Psoas muscle (tissue), 8 donors: ENCODE results near the gene CTAGE9. TPM values are rescaled to one million over a fixed set of nuclear protein-coding genes. Genes with fewer than 3 reads are reported as not detected.
A peak's percentile ranks its signal among the peaks of the same experiment; 100 is the strongest.

Experiments used
- ATAC-seq, 4 donors: fragments of 200-7000 bp; cut with Tn5 transposase; one replicate each; pipeline ENCODE4 v1.9.1; 2020; ENCODE audit warnings: moderate library complexity in 3 of 4, mild to moderate bottlenecking in 2 of 4
- DNase-seq, 2 donors: peaks; one replicate each; pipeline ENCODE4 v3.0.0-alpha.2; 2020
- H3K27ac ChIP-seq: fragments of 200-600 bp; one replicate; pipeline ENCODE4 v1.8.0; 2022
- H3K27me3 ChIP-seq, 3 donors: fragments of 200-600 bp in 1 of 3; one replicate each; pipeline versions ENCODE4 v1.6.1 to v1.8.0; 2013 to 2022; ENCODE audit warnings: low read length in 2 of 3, mild to moderate bottlenecking in 2 of 3, moderate library complexity in 1 of 3; ENCODE audit not compliant: insufficient read depth in 3 of 3
- H3K36me3 ChIP-seq, 2 donors: fragments of 200-600 bp in 1 of 2; one replicate each; pipeline versions ENCODE4 v1.6.1 to v1.8.0; 2013 to 2022; ENCODE audit warnings: low read depth in 1 of 2, mild to moderate bottlenecking in 1 of 2, moderate library complexity in 1 of 2; ENCODE audit not compliant: insufficient read depth in 1 of 2
- H3K4me1 ChIP-seq: fragments of 200-600 bp; one replicate; pipeline ENCODE4 v1.8.0; 2022
- H3K4me3 ChIP-seq: fragments of 200-600 bp; one replicate; pipeline ENCODE4 v1.8.0; 2022; ENCODE audit warnings: mild to moderate bottlenecking
- H3K9me3 ChIP-seq: fragments of 200-600 bp; one replicate; pipeline ENCODE4 v1.8.0; 2022
- WGBS, 3 donors: extraction: QIAGEN DNeasy Blood & Tissue Kit; methylation state at CpG; one replicate each; pipeline versions ENCODE4 v1.1.6 to v1.1.7; 2013; 5-methylcytosine and 5-hydroxymethylcytosine counted together
- intact Hi-C, 2 donors: fragments of 100-400 bp; cut with DNase I; formaldehyde crosslinking; loops; one replicate each; pipeline versions ENCODE4 v1.11.0 to v1.14.2; 2022
- polyA plus RNA-seq, 3 donors: library from polyadenylated mRNA; stranded (reverse); fragments of 200-250 nt; gene quantifications; one replicate each; pipeline ENCODE4 v1.2.3, GENCODE V29; 2013
- total RNA-seq, 4 donors: library from RNA; stranded (reverse); fragmentation: NEBNext Ultra II Directional in 2 of 4; extraction: Animal tissue kit (Norgen Biotek cat#: 25700) in 2 of 4; gene quantifications; one replicate each; pipeline versions ENCODE4 v1.2.1 to v1.2.4, GENCODE V29; 2021 to 2023
- TF ChIP-seq, protein P1 (sequence below): fragments of 200-600 bp; IDR thresholded peaks from one replicate; pipeline ENCODE4 v1.8.0; 2022; ENCODE audit warnings: antibody characterized with exemption
- donor health status: healthy with polysubstance abuse.
- donor health status: DM: no; HTN: no; CAD: no; lungs with moderate emphysema.
- donor health status: Bipolar disorder and iron deficiency.
- donor health status: healthy.
- donor health status: DM: yes; HTN: yes; CAD: no.
- donor health status: DM: no; HTN: no; CAD: no.
- donor health status: DM: no; HTN: no; CAD: no.
- donor health status: DM: yes; HTN: yes; CAD: no.

The CTAGE9 gene
- total and polyA plus RNA-seq, 7 donors = not detected

DNA sequence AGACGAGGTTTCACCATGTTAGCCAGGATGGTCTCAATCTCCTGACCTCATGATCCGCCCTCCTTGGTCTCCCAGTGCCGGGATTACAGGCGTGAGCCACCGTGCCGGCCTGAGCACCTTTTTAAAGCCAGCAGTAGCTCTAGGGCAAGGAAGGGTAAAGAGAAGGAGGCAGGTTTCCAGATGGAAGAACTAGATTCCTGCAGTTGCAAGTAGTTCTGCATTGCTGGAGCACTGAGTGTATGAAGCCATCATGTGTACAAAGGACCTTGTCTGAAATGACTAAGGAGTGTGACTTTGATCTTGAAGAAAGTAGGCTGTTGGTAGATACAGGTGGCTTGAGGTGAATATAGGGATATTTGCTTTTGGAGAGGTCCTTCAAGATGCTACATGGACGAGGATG is 13.9 kb downstream of the CTAGE9 start:
- DNase-seq = no peak
- TF ChIP-seq, protein P1, sequence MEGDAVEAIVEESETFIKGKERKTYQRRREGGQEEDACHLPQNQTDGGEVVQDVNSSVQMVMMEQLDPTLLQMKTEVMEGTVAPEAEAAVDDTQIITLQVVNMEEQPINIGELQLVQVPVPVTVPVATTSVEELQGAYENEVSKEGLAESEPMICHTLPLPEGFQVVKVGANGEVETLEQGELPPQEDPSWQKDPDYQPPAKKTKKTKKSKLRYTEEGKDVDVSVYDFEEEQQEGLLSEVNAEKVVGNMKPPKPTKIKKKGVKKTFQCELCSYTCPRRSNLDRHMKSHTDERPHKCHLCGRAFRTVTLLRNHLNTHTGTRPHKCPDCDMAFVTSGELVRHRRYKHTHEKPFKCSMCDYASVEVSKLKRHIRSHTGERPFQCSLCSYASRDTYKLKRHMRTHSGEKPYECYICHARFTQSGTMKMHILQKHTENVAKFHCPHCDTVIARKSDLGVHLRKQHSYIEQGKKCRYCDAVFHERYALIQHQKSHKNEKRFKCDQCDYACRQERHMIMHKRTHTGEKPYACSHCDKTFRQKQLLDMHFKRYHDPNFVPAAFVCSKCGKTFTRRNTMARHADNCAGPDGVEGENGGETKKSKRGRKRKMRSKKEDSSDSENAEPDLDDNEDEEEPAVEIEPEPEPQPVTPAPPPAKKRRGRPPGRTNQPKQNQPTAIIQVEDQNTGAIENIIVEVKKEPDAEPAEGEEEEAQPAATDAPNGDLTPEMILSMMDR = no peak
- no peaks in the 10 kb centered on the region for H3K27me3 ChIP-seq
- 93 to 96% (median 95%) methylated on average over 6 to 7 of the region's 7 CpGs for WGBS, 3 donors
- H3K9me3 ChIP-seq = no peaks in the 10 kb centered on the region
- no peak for ATAC-seq
- no peaks in the 10 kb centered on the region for H3K4me1 ChIP-seq
- no peak overlapping the region for H3K4me3 ChIP-seq
- H3K36me3 ChIP-seq = no peaks in the 10 kb centered on the region
- intact Hi-C loops = no loop called here
- H3K27ac ChIP-seq = no peak overlapping the region

DNA sequence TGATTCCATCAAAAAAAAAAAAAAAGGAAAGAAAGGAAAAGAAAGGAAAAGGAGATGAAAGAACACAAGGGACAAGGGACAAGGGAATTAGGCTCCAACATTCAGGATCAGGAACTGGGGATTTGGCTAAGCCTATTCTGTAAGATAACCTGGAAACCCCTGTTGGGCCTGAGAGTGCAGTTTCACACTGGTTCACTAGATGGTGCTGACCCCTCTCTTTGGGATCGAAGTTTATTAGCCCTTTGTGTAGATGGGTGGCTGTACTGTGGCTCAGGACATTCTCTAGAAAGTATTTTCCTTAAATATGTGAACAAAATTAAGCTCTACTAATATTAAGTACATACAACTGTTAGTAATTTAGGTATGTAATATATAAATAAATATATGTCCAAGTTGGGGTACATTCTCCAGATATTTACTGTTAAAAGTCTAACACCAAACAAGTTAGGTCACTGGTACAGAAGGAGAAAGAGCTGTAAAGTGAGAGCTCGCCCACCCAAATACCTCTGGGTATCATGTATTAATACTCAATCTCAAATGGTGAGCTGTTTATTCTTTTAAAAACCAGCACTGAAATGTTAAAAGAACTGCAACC is 15.9 kb downstream of the CTAGE9 start:
- TF ChIP-seq, protein P1 = peak; percentile 75
- Histone ChIP-seq H3K4me3 (no peak overlapping the region), H3K36me3 (no peaks in the 10 kb centered on the region), H3K27me3 (no peaks in the 10 kb centered on the region), H3K9me3 (no peaks in the 10 kb centered on the region), H3K4me1 (no peaks in the 10 kb centered on the region), H3K27ac (no peak overlapping the region)
- DNase-seq (peak in 1 of 2 donors; percentile 21), ATAC-seq (peak; percentile 58 to 93 (median 87))
- 41 to 44% (median 42%) methylated on average over 2 of the region's 2 CpGs for WGBS, 3 donors
- intact Hi-C loops = loop anchor here (2.0 to 5.0 kb wide), 2 partner anchors 217 to 218 kb away; no protein-coding TSS in a partner anchor

DNA sequence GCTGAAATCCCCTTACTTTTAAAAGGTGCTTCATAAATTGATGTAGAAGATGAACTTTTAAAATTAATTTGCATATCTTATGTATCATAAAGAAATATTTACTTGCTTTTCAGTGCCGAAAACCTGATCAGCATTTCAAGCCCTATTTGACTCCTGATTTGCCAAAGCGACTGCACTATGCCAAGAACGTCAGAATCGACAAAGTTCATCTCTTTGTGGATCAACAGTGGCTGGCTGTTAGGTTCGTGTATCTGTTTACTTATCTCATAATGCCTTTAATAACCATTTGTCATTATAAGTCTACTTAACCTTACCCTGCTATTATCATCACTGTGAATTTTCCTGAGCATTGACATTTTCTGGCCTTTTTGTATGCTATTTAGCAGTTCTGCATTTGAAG is 17.4 kb downstream of the CTAGE9 start:
- Histone ChIP-seq H3K4me3 (no peak overlapping the region), H3K36me3 (no peaks in the 10 kb centered on the region), H3K27me3 (no peaks in the 10 kb centered on the region), H3K9me3 (no peaks in the 10 kb centered on the region), H3K27ac (no peak overlapping the region), H3K4me1 (no peaks in the 10 kb centered on the region)
- no peak for ATAC-seq
- TF ChIP-seq, protein P1 = no peak
- 82 to 83% (median 83%) methylated on average over 5 of the region's 5 CpGs for WGBS, 3 donors
- DNase-seq = no peak
- intact Hi-C loops = loop anchor here in 1 of 2 donors (5.0 kb wide), 1 partner anchor 219 kb away; no protein-coding TSS in a partner anchor

DNA sequence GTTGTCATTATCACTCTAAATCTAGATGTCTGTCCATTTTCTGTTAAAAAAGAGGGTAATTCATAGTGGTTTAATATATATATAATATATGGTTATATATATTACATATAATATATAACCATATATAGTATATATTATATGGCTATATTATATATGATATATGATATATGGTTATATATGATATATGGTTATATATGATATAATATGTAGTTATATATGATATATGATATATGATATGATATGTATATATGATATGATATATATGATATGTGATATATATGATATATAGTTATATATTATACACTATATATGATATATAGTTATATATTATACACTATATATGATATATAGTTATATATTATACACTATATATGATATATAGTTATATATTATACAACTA is 18.2 kb downstream of the CTAGE9 start:
- H3K9me3 ChIP-seq = no peaks in the 10 kb centered on the region
- no peaks in the 10 kb centered on the region for H3K27me3 ChIP-seq
- no peak overlapping the region for H3K27ac ChIP-seq
- DNase-seq (no peak), ATAC-seq (no peak)
- no peak overlapping the region for H3K4me3 ChIP-seq
- intact Hi-C loops = loop anchor here in 1 of 2 donors (5.0 kb wide), 1 partner anchor 220 kb away; no protein-coding TSS in a partner anchor
- TF ChIP-seq, protein P1 = no peak
- no peaks in the 10 kb centered on the region for H3K4me1 ChIP-seq
- H3K36me3 ChIP-seq = no peaks in the 10 kb centered on the region

DNA sequence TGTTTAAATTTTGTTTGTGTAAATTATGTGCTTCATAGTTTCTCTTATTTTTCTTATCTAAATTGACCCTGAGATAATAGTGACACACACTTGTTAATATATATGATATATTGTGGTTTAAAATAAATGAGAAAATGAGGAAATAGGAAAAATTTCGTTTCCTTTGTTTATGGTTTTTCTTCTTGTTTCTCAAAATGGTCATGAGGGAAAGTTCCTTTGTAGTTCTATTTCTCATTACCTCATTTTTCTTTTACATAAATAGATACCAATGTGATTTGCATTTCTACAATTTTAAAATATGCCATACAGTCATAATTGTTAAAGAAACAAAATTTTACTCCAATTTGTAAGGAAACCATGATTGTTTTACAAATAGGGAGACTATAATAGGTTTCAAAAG is 18.8 kb downstream of the CTAGE9 start:
- Histone ChIP-seq H3K9me3 (no peaks in the 10 kb centered on the region), H3K36me3 (no peaks in the 10 kb centered on the region), H3K4me3 (no peak overlapping the region), H3K4me1 (no peaks in the 10 kb centered on the region), H3K27me3 (no peaks in the 10 kb centered on the region), H3K27ac (no peak overlapping the region)
- TF ChIP-seq, protein P1 = no peak
- DNase-seq (no peak), ATAC-seq (no peak)
- intact Hi-C loops = loop anchor here in 1 of 2 donors (5.0 kb wide), 1 partner anchor 220 kb away; no protein-coding TSS in a partner anchor
- 62 to 72% (median 69%) methylated on average over 1 of the region's 1 CpG for WGBS, 3 donors
